Right lobe of liver (tissue), 6 donors: ENCODE results near the gene FASLG. TPM values are rescaled to one million over a fixed set of nuclear protein-coding genes. Genes with fewer than 3 reads are reported as not detected.

ENCODE experiments used
- ATAC-seq, 4 donors: fragments of 200-7000 bp; cut with Tn5 transposase; one replicate each; pipeline ENCODE4 v1.9.1; 2020; ENCODE audit warnings: mild to moderate bottlenecking in 4 of 4, moderate library complexity in 4 of 4
- DNase-seq, 3 donors: peaks; one replicate each; pipeline ENCODE4 v3.0.0-alpha.2; 2020
- H3K27ac ChIP-seq, 3 donors: fragments of 200-600 bp; one replicate each; pipeline ENCODE4 v1.8.0; 2022
- H3K27me3 ChIP-seq, 2 donors: fragments of 200-600 bp; one replicate each; pipeline ENCODE4 v1.8.0; 2022
- H3K36me3 ChIP-seq, 4 donors: fragments of 200-600 bp; sonication (generic) in 1 of 4; one replicate each; pipeline versions ENCODE4 v1.5.1 to v1.8.0; 2017 to 2022; ENCODE audit warnings: control low read depth in 1 of 4
- H3K4me1 ChIP-seq, 4 donors: fragments of 200-600 bp; sonication (generic) in 1 of 4; one replicate each; pipeline versions ENCODE4 v1.5.1 to v1.8.0; 2017 to 2022; ENCODE audit warnings: control low read depth in 1 of 4
- H3K4me3 ChIP-seq, 3 donors: fragments of 200-600 bp; one replicate each; pipeline ENCODE4 v1.8.0; 2022
- H3K9me3 ChIP-seq, 4 donors: fragments of 200-600 bp; sonication (generic) in 1 of 4; one replicate each; pipeline versions ENCODE4 v1.5.1 to v1.8.0; 2017 to 2022; ENCODE audit warnings: control low read depth in 1 of 4
- CTCF ChIP-seq, 4 donors: fragments of 200-600 bp in 3 of 4; fragments of 450-650 bp in 1 of 4; IDR thresholded peaks; one replicate each; pipeline versions ENCODE4 v1.5.1 to v1.8.0; 2016 to 2022; ENCODE audit warnings: antibody characterized with exemption in 4 of 4, mild to moderate bottlenecking in 2 of 4
- POLR2A ChIP-seq: fragments of 450-650 bp; IDR thresholded peaks from one replicate; pipeline ENCODE4 v1.6.1; 2017; ENCODE audit warnings: antibody characterized with exemption, mild to moderate bottlenecking
- WGBS: methylation state at CpG from one replicate; pipeline ENCODE4 v1.1.6; 2018; ENCODE audit warnings: low coverage, low lambda C conversion rate; ENCODE audit not compliant: insufficient coverage; ENCODE audit errors: missing lambda C conversion rate; 5-methylcytosine and 5-hydroxymethylcytosine counted together
- intact Hi-C, 2 donors: fragments of 100-400 bp; cut with DNase I; formaldehyde crosslinking; loops; one replicate each; pipeline versions ENCODE4 v1.11.2 to v1.14.1; 2022
- total RNA-seq, 6 experiments: library from RNA; depleted of rRNA in 2 of 6; stranded (reverse); fragments of >200 nt in 2 of 6; fragmentation: NEBNext Ultra II Directional in 3 of 6; extraction: Animal tissue kit (Norgen Biotek cat#: 25700) in 3 of 6; gene quantifications; one replicate each; pipeline versions ENCODE4 v1.1.0 to v1.2.4, GENCODE V29; 2016 to 2023
- donor health status: DM: no; HTN: yes; CAD: no.
- donor health status: DM: no; HTN: no; CAD: no.
- donor health status: DM: no; HTN: no; CAD: no.
- donor health status: DM: no; HTN: yes; CAD: no.
- donor health status: DM: no; HTN: yes; CAD: no.

FASLG gene
- total RNA-seq, 6 experiments from 2014 or later = 0.15 to 0.51 (median 0.31) TPM; not detected in 2

- Histone ChIP-seq H3K27me3 (no peaks in the 10 kb centered on the region), H3K4me3 (no peak overlapping the region), H3K27ac (no peak overlapping the region), H3K9me3 (no peaks in the 10 kb centered on the region), H3K36me3 (no peaks in the 10 kb centered on the region), H3K4me1 (no peaks in the 10 kb centered on the region)
- no peak for ATAC-seq
- intact Hi-C loops = no loop called here
- no peak for DNase-seq
- WGBS = 71% methylated on average over 3 of the region's 3 CpGs
- TF ChIP-seq POLR2A (no peak), CTCF (IDR thresholded peaks at IDR 0.05) (no peak)
Observed at GRCh38 chr1:172626845-172627244, 32.1 kb upstream of the FASLG start.

GRCh38 chr1:172627702-172628101, 31.2 kb upstream of the FASLG start:
- no peaks in the 10 kb centered on the region for H3K9me3 ChIP-seq
- no peaks in the 10 kb centered on the region for H3K27me3 ChIP-seq
- H3K36me3 ChIP-seq = no peaks in the 10 kb centered on the region
- ATAC-seq = no peak
- H3K27ac ChIP-seq = no peak overlapping the region
- H3K4me3 ChIP-seq = no peak overlapping the region
- 33% methylated on average over 3 of the region's 3 CpGs for WGBS
- H3K4me1 ChIP-seq = no peaks in the 10 kb centered on the region
- intact Hi-C loops = no loop called here
- no peak for DNase-seq
- TF ChIP-seq CTCF (IDR thresholded peaks at IDR 0.05) (no peak), POLR2A (no peak)

GRCh38 chr1:172628401-172628800, 30.5 kb upstream of the FASLG start:
- TF ChIP-seq POLR2A = no peak
- no peak for TF ChIP-seq CTCF (IDR thresholded peaks at IDR 0.05)
- DNase-seq (no peak), ATAC-seq (no peak)
- H3K27me3 ChIP-seq = no peaks in the 10 kb centered on the region
- H3K4me1 ChIP-seq = no peaks in the 10 kb centered on the region
- H3K36me3 ChIP-seq = no peaks in the 10 kb centered on the region
- H3K4me3 ChIP-seq = no peak overlapping the region
- no peak overlapping the region for H3K27ac ChIP-seq
- H3K9me3 ChIP-seq = no peaks in the 10 kb centered on the region
- 75% methylated on average over 3 of the region's 4 CpGs for WGBS
- intact Hi-C loops = no loop called here

GRCh38 chr1:172629170-172629569, 29.7 kb upstream of the FASLG start:
- no peak overlapping the region for H3K4me3 ChIP-seq
- H3K27ac ChIP-seq = no peak overlapping the region
- 96% methylated on average over 2 of the region's 2 CpGs for WGBS
- no peaks in the 10 kb centered on the region for H3K4me1 ChIP-seq
- no peak for TF ChIP-seq CTCF (IDR thresholded peaks at IDR 0.05)
- no peak for TF ChIP-seq POLR2A
- DNase-seq = no peak
- no peaks in the 10 kb centered on the region for H3K36me3 ChIP-seq
- intact Hi-C loops = no loop called here
- no peak for ATAC-seq
- no peaks in the 10 kb centered on the region for H3K9me3 ChIP-seq
- H3K27me3 ChIP-seq = no peaks in the 10 kb centered on the region

GRCh38 chr1:172629638-172630037, 29.3 kb upstream of the FASLG start:
- 85% methylated on average over 2 of the region's 2 CpGs for WGBS
- intact Hi-C loops = no loop called here
- no peaks in the 10 kb centered on the region for H3K36me3 ChIP-seq
- no peaks in the 10 kb centered on the region for H3K4me1 ChIP-seq
- TF ChIP-seq POLR2A = no peak
- TF ChIP-seq CTCF (IDR thresholded peaks at IDR 0.05) = no peak
- no peak overlapping the region for H3K27ac ChIP-seq
- no peak for ATAC-seq
- no peak overlapping the region for H3K4me3 ChIP-seq
- H3K9me3 ChIP-seq = no peaks in the 10 kb centered on the region
- H3K27me3 ChIP-seq = no peaks in the 10 kb centered on the region
- DNase-seq = no peak
